Measurements from ENCODE around the gene CMTM7.

GRCh38 chr3:32449691-32450090 is 58.0 kb downstream of the CMTM7 start:
- TF ChIP-seq POLR2AphosphoS5 (IDR thresholded peaks at IDR 0.05; ENCODE audit: insufficient read depth in 1 of 2, low read depth in 1 of 2): no peak
- TF ChIP-seq CTCF (IDR thresholded peaks at IDR 0.05): no peak
